Effector memory CD4-positive, alpha-beta T cell (primary cell): ENCODE measurements around the gene OSCP1.

Source experiments
- DNase-seq, 3 donors: peaks; one replicate each; pipeline ENCODE4 v3.0.0-alpha.2; 2020
- H3K27ac ChIP-seq: 2 replicates; pipeline ENCODE4 v1.7.0; 2013; ENCODE audit warnings: mild to moderate bottlenecking, low read length, moderate library complexity; ENCODE audit not compliant: insufficient read depth, poor library complexity, severe bottlenecking
- H3K27me3 ChIP-seq: replicated peaks from 2 replicates; pipeline ENCODE4 v1.7.0; 2013; ENCODE audit warnings: mild to moderate bottlenecking, low read length; ENCODE audit not compliant: insufficient read depth, control insufficient read depth, poor library complexity, severe bottlenecking
- H3K36me3 ChIP-seq: 2 replicates; pipeline ENCODE4 v1.7.0; 2013; ENCODE audit warnings: mild to moderate bottlenecking, low read length, moderate library complexity; ENCODE audit not compliant: control insufficient read depth, insufficient read depth
- H3K4me1 ChIP-seq: 2 replicates; pipeline ENCODE4 v1.7.0; 2013; ENCODE audit warnings: low read length, mild to moderate bottlenecking; ENCODE audit not compliant: control insufficient read depth, insufficient read depth, poor library complexity, severe bottlenecking
- H3K4me3 ChIP-seq: 2 replicates; pipeline ENCODE4 v1.7.0; 2013; ENCODE audit warnings: low read length, low read depth, mild to moderate bottlenecking; ENCODE audit not compliant: insufficient read depth, poor library complexity, severe bottlenecking
- H3K9me3 ChIP-seq: 2 replicates; pipeline ENCODE4 v1.7.0; 2013; ENCODE audit warnings: mild to moderate bottlenecking, low read length, moderate library complexity; ENCODE audit not compliant: control insufficient read depth

Gene OSCP1

GRCh38 chr1:36433102-36433501 is 17.1 kb downstream of the OSCP1 start:
- Histone ChIP-seq H3K27me3 (no peaks in the 10 kb centered on the region), H3K4me1 (no peaks in the 10 kb centered on the region), H3K4me3 (no peak overlapping the region), H3K36me3 (no peaks in the 10 kb centered on the region), H3K9me3 (no peaks in the 10 kb centered on the region), H3K27ac (no peak overlapping the region)
- no peak for DNase-seq

- H3K36me3 ChIP-seq = no peaks in the 10 kb centered on the region
- DNase-seq = no peak
- H3K27ac ChIP-seq = no peak overlapping the region
These were observed 17.6 kb downstream of the OSCP1 start for GRCh38 chr1:36432616-36433015.

GRCh38 chr1:36425791-36426190 is 24.5 kb downstream of the OSCP1 start:
- no peak overlapping the region for H3K27ac ChIP-seq
- no peaks in the 10 kb centered on the region for H3K4me1 ChIP-seq
- DNase-seq = no peak
- H3K9me3 ChIP-seq = no peaks in the 10 kb centered on the region
- no peak overlapping the region for H3K4me3 ChIP-seq
- no peaks in the 10 kb centered on the region for H3K27me3 ChIP-seq
- H3K36me3 ChIP-seq = no peaks in the 10 kb centered on the region

More at GRCh38 chr1:36432616-36433015, 17.6 kb downstream of the OSCP1 start:
- H3K4me1 ChIP-seq = no peaks in the 10 kb centered on the region
- no peaks in the 10 kb centered on the region for H3K27me3 ChIP-seq
- no peak overlapping the region for H3K4me3 ChIP-seq
- H3K9me3 ChIP-seq = no peaks in the 10 kb centered on the region

- no peak overlapping the region for H3K27ac ChIP-seq
- H3K4me1 ChIP-seq = peaks cover 6% of the 10 kb centered on the region
- no peak for DNase-seq
- H3K27me3 ChIP-seq = no peaks in the 10 kb centered on the region
- no peaks in the 10 kb centered on the region for H3K36me3 ChIP-seq
- H3K9me3 ChIP-seq = no peaks in the 10 kb centered on the region
- H3K4me3 ChIP-seq = no peak overlapping the region
These were observed 28.6 kb downstream of the OSCP1 start for GRCh38 chr1:36421649-36422048.

GRCh38 chr1:36420836-36421317 is 29.4 kb downstream of the OSCP1 start:
- Histone ChIP-seq H3K27me3 (no peaks in the 10 kb centered on the region), H3K36me3 (no peaks in the 10 kb centered on the region), H3K4me1 (peaks cover 6% of the 10 kb centered on the region), H3K27ac (peak overlapping the region; percentile 34), H3K9me3 (no peaks in the 10 kb centered on the region), H3K4me3 (no peak overlapping the region)
- peak; percentile 75 to 82 (median 76) for DNase-seq

- no peak for DNase-seq
- H3K27ac ChIP-seq = peak overlapping the region; percentile 34
- no peaks in the 10 kb centered on the region for H3K27me3 ChIP-seq
- H3K9me3 ChIP-seq = no peaks in the 10 kb centered on the region
- peaks cover 6% of the 10 kb centered on the region for H3K4me1 ChIP-seq
- H3K36me3 ChIP-seq = no peaks in the 10 kb centered on the region
- no peak overlapping the region for H3K4me3 ChIP-seq
These were observed 29.8 kb downstream of the OSCP1 start for GRCh38 chr1:36420409-36420808.

GRCh38 chr1:36419569-36419968 is 30.7 kb downstream of the OSCP1 start:
- H3K27ac ChIP-seq = no peak overlapping the region
- H3K36me3 ChIP-seq = no peaks in the 10 kb centered on the region
- no peaks in the 10 kb centered on the region for H3K9me3 ChIP-seq
- DNase-seq = no peak
- H3K27me3 ChIP-seq = no peaks in the 10 kb centered on the region
- H3K4me3 ChIP-seq = no peak overlapping the region
- H3K4me1 ChIP-seq = peaks cover 6% of the 10 kb centered on the region

GRCh38 chr1:36419140-36419539 is 31.1 kb downstream of the OSCP1 start:
- peaks cover 6% of the 10 kb centered on the region for H3K4me1 ChIP-seq
- H3K9me3 ChIP-seq = no peaks in the 10 kb centered on the region
- no peak for DNase-seq
- H3K27ac ChIP-seq = no peak overlapping the region
- H3K4me3 ChIP-seq = no peak overlapping the region
- no peaks in the 10 kb centered on the region for H3K27me3 ChIP-seq
- no peaks in the 10 kb centered on the region for H3K36me3 ChIP-seq

GRCh38 chr1:36417931-36418330 is 32.3 kb downstream of the OSCP1 start:
- Histone ChIP-seq H3K27me3 (no peaks in the 10 kb centered on the region), H3K27ac (no peak overlapping the region), H3K9me3 (no peaks in the 10 kb centered on the region), H3K36me3 (no peaks in the 10 kb centered on the region), H3K4me3 (no peak overlapping the region), H3K4me1 (peaks cover 6% of the 10 kb centered on the region)
- DNase-seq = no peak

- Histone ChIP-seq H3K36me3 (no peaks in the 10 kb centered on the region), H3K4me1 (peaks cover 6% of the 10 kb centered on the region), H3K9me3 (no peaks in the 10 kb centered on the region), H3K27ac (no peak overlapping the region), H3K27me3 (no peaks in the 10 kb centered on the region), H3K4me3 (no peak overlapping the region)
- DNase-seq = no peak
These were observed 34.5 kb downstream of the OSCP1 start for GRCh38 chr1:36415661-36416326.
